Measurements from ENCODE around the gene RAB11FIP3.

DNA sequence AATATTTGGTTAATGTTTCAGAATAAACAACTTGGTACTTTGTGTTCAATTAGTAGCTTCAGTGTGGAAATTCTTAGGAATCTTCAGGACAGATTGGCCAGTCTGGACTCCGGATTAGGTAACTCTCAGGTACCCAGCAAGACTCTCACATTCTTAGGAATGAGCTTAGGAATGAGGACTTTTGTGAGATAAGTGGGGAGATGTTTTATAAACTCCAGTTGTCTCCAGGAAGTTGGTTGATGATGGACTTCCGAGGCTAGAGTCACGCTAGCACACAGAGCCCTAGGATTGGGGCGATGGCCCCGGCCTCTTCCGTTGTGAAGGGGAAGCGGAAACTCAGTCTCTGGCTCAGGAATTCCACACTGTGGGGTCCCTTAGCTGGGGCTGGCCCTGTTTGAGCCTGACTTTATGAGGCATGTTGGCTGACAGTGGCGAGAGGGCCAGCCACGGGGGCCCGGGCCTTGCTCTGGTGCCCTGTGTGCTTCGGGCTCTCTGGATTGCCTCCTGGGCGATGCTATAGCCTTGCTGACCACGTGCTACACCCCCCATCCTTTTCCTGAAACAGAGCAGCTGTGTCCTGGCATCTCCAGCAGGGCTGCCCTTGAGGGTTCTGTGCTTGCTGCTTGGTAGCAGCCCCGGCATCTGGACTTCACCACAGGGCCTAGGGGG lies 32.4 kb downstream of the RAB11FIP3 start:
- TF ChIP-seq POLR2A (IDR thresholded peaks at IDR 0.05), result no peak
- TF ChIP-seq, protein P1, sequence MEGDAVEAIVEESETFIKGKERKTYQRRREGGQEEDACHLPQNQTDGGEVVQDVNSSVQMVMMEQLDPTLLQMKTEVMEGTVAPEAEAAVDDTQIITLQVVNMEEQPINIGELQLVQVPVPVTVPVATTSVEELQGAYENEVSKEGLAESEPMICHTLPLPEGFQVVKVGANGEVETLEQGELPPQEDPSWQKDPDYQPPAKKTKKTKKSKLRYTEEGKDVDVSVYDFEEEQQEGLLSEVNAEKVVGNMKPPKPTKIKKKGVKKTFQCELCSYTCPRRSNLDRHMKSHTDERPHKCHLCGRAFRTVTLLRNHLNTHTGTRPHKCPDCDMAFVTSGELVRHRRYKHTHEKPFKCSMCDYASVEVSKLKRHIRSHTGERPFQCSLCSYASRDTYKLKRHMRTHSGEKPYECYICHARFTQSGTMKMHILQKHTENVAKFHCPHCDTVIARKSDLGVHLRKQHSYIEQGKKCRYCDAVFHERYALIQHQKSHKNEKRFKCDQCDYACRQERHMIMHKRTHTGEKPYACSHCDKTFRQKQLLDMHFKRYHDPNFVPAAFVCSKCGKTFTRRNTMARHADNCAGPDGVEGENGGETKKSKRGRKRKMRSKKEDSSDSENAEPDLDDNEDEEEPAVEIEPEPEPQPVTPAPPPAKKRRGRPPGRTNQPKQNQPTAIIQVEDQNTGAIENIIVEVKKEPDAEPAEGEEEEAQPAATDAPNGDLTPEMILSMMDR (IDR thresholded peaks at IDR 0.05 in 8 of 11, conservative IDR thresholded peaks at IDR 0.05 in 3 of 11), result no peak
- peak; percentile 10 to 47 (median 40) for TF ChIP-seq POLR2AphosphoS5 (IDR thresholded peaks at IDR 0.05)

Measured in spleen (tissue), 7 donors.